Body of pancreas (tissue), 4 donors: ENCODE measurements around the gene UBE4B.

Source experiments
- POLR2A ChIP-seq, 3 donors: fragments of 450-650 bp; IDR thresholded peaks; one replicate each; pipeline ENCODE4 v1.6.1; 2016; ENCODE audit warnings: antibody characterized with exemption in 3 of 3, mild to moderate bottlenecking in 2 of 3
- TF ChIP-seq, protein P1 (sequence below), 7 experiments: fragments of 450-650 bp in 4 of 7; fragments of 200-600 bp in 3 of 7; sonication (generic) in 3 of 7; IDR thresholded peaks; one replicate each; pipeline ENCODE4 v1.5.1; 2016 to 2019; ENCODE audit warnings: antibody characterized with exemption in 7 of 7

- TF ChIP-seq, protein P1, sequence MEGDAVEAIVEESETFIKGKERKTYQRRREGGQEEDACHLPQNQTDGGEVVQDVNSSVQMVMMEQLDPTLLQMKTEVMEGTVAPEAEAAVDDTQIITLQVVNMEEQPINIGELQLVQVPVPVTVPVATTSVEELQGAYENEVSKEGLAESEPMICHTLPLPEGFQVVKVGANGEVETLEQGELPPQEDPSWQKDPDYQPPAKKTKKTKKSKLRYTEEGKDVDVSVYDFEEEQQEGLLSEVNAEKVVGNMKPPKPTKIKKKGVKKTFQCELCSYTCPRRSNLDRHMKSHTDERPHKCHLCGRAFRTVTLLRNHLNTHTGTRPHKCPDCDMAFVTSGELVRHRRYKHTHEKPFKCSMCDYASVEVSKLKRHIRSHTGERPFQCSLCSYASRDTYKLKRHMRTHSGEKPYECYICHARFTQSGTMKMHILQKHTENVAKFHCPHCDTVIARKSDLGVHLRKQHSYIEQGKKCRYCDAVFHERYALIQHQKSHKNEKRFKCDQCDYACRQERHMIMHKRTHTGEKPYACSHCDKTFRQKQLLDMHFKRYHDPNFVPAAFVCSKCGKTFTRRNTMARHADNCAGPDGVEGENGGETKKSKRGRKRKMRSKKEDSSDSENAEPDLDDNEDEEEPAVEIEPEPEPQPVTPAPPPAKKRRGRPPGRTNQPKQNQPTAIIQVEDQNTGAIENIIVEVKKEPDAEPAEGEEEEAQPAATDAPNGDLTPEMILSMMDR (IDR thresholded peaks at IDR 0.05): no peak
- no peak for TF ChIP-seq POLR2A (IDR thresholded peaks at IDR 0.05)
Measured at GRCh38 chr1:10207810-10208209, 175.1 kb downstream of the UBE4B start.
